H9 (cell line): ENCODE measurements around the gene UBAC2. TPM values are rescaled to one million over a fixed set of nuclear protein-coding genes. Genes with fewer than 3 reads are reported as not detected.

ENCODE experiments used
- DNase-seq: peaks from one replicate; pipeline ENCODE4 v3.0.0-alpha.2; 2017
- H2AFZ ChIP-seq: one replicate; pipeline ENCODE4 v1.6.1; 2013; ENCODE audit warnings: mild to moderate bottlenecking, low read length, control low read depth, moderate library complexity
- H2AK5ac ChIP-seq: 2 replicates; pipeline ENCODE4 v1.6.1; 2013; ENCODE audit warnings: low read length, control low read depth, mixed read lengths; ENCODE audit not compliant: insufficient read length
- H2BK120ac ChIP-seq: one replicate; pipeline ENCODE4 v1.6.1; 2013; ENCODE audit warnings: low read depth, mild to moderate bottlenecking, low read length, control low read depth, inconsistent platforms; ENCODE audit not compliant: poor library complexity, severe bottlenecking
- H2BK12ac ChIP-seq: 2 replicates; pipeline ENCODE4 v1.6.1; 2013; ENCODE audit warnings: low read length, control low read depth, mixed read lengths, low read depth; ENCODE audit not compliant: insufficient read length
- H2BK15ac ChIP-seq: 2 replicates; pipeline ENCODE4 v1.6.1; 2013; ENCODE audit warnings: low read depth, low read length, control low read depth
- H2BK20ac ChIP-seq: one replicate; pipeline ENCODE4 v1.6.1; 2013; ENCODE audit warnings: low read depth, mild to moderate bottlenecking, low read length, control low read depth, inconsistent platforms; ENCODE audit not compliant: poor library complexity, severe bottlenecking
- H2BK5ac ChIP-seq: 2 replicates; pipeline ENCODE4 v1.6.1; 2013; ENCODE audit warnings: low read length, control low read depth, mixed read lengths; ENCODE audit not compliant: insufficient read length
- H3K14ac ChIP-seq: 2 replicates; pipeline ENCODE4 v1.6.1; 2013; ENCODE audit warnings: low read length, control low read depth; ENCODE audit not compliant: insufficient read depth
- H3K18ac ChIP-seq: 2 replicates; pipeline ENCODE4 v1.6.1; 2013; ENCODE audit warnings: low read depth, mild to moderate bottlenecking, mixed read lengths, low read length, control low read depth; ENCODE audit not compliant: insufficient read length
- H3K23ac ChIP-seq: 2 replicates; pipeline ENCODE4 v1.6.1; 2013; ENCODE audit warnings: low read length, control low read depth, mixed read lengths, low read depth; ENCODE audit not compliant: insufficient read length
- H3K23me2 ChIP-seq: 2 replicates; pipeline ENCODE4 v1.6.1; 2013; ENCODE audit warnings: low read depth, mild to moderate bottlenecking, mixed read lengths, low read length, control low read depth; ENCODE audit not compliant: insufficient read length, poor library complexity, severe bottlenecking
- H3K27ac ChIP-seq: 2 replicates; pipeline ENCODE4 v1.5.1; 2013; ENCODE audit warnings: low read length, control low read depth, mixed read lengths, low read depth; ENCODE audit not compliant: insufficient read length
- H3K27me3 ChIP-seq: 2 replicates; pipeline ENCODE4 v1.6.1; 2013; ENCODE audit warnings: low read length, control low read depth, inconsistent platforms; ENCODE audit not compliant: insufficient read depth
- H3K4ac ChIP-seq: 2 replicates; pipeline ENCODE4 v1.6.1; 2013; ENCODE audit warnings: low read depth, mild to moderate bottlenecking, control low read depth, inconsistent platforms, low read length, moderate library complexity
- H3K4me1 ChIP-seq: 2 replicates; pipeline ENCODE4 v1.6.1; 2013; ENCODE audit warnings: low read length, control low read depth, inconsistent platforms; ENCODE audit not compliant: insufficient read depth
- H3K4me2 ChIP-seq: 2 replicates; pipeline ENCODE4 v1.6.1; 2013; ENCODE audit warnings: low read length, control low read depth, mixed read lengths; ENCODE audit not compliant: insufficient read length, insufficient read depth
- H3K56ac ChIP-seq: 2 replicates; pipeline ENCODE4 v1.6.1; 2013; ENCODE audit warnings: low read depth, mild to moderate bottlenecking, mixed read lengths, low read length, control low read depth; ENCODE audit not compliant: insufficient read length
- H3K79me1 ChIP-seq: 2 replicates; pipeline ENCODE4 v1.6.1; 2013; ENCODE audit warnings: low read depth, mild to moderate bottlenecking, moderate library complexity, low read length, control low read depth, inconsistent platforms; ENCODE audit not compliant: insufficient read depth, poor library complexity, severe bottlenecking
- H3K79me2 ChIP-seq: 2 replicates; pipeline ENCODE4 v1.6.1; 2013; ENCODE audit warnings: low read length, control low read depth, inconsistent platforms; ENCODE audit not compliant: insufficient read depth
- H3K9ac ChIP-seq: 2 replicates; pipeline ENCODE4 v1.6.1; 2013; ENCODE audit warnings: low read length, control low read depth, mixed read lengths; ENCODE audit not compliant: insufficient read length; ENCODE audit errors: extremely low read depth
- H3K9me3 ChIP-seq: one replicate; pipeline ENCODE4 v1.6.1; 2013; ENCODE audit warnings: low read depth, low read length, inconsistent platforms; ENCODE audit not compliant: control insufficient read depth
- H3T11ph ChIP-seq: one replicate; pipeline ENCODE4 v1.6.1; 2013; ENCODE audit warnings: mild to moderate bottlenecking, low read length, control low read depth, inconsistent platforms
- H4K20me1 ChIP-seq: one replicate; pipeline ENCODE4 v1.6.1; 2013; ENCODE audit not compliant: control insufficient read depth, insufficient read length, insufficient read depth
- H4K5ac ChIP-seq: 2 replicates; pipeline ENCODE4 v1.6.1; 2013; ENCODE audit warnings: low read depth, mild to moderate bottlenecking, mixed read lengths, low read length, control low read depth; ENCODE audit not compliant: insufficient read length
- H4K8ac ChIP-seq: replicated peaks from 2 replicates; pipeline ENCODE4 v1.6.1; 2013; ENCODE audit warnings: low read length, control low read depth, mixed read lengths, low read depth; ENCODE audit not compliant: insufficient read length
- H4K91ac ChIP-seq: 2 replicates; pipeline ENCODE4 v1.6.1; 2013; ENCODE audit warnings: low read depth, mild to moderate bottlenecking, moderate library complexity, mixed read lengths, low read length, control low read depth; ENCODE audit not compliant: insufficient read length
- H3K27ac Mint-ChIP-seq, 3 experiments: 2 replicates in 2 of 3; 3 replicates in 1 of 3; pipeline ENCODE4 v1.8.0; 2020 to 2021; ENCODE audit warnings: mixed read lengths in 3 of 3, mild to moderate bottlenecking in 1 of 3, moderate library complexity in 1 of 3
- H3K27me3 Mint-ChIP-seq: 2 replicates; pipeline ENCODE4 v1.8.0; 2021; ENCODE audit warnings: low read depth, mild to moderate bottlenecking, moderate library complexity, mixed read lengths
- H3K36me3 Mint-ChIP-seq, 3 experiments: 2 replicates in 2 of 3; 3 replicates in 1 of 3; pipeline ENCODE4 v1.8.0; 2020 to 2021; ENCODE audit warnings: low read depth in 3 of 3, mixed read lengths in 3 of 3; ENCODE audit not compliant: insufficient read depth in 1 of 3
- H3K4me1 Mint-ChIP-seq, 2 experiments: 2 replicates each; pipeline ENCODE4 v1.8.0; 2020; ENCODE audit warnings: mixed read lengths in 2 of 2
- H3K4me3 Mint-ChIP-seq, 2 experiments: 2 replicates in 1 of 2; 3 replicates in 1 of 2; pipeline ENCODE4 v1.8.0; 2020 to 2021; ENCODE audit warnings: mild to moderate bottlenecking in 2 of 2, mixed read lengths in 2 of 2, moderate library complexity in 1 of 2
- H3K9me3 Mint-ChIP-seq, 2 experiments: 2 replicates in 1 of 2; 3 replicates in 1 of 2; pipeline ENCODE4 v1.8.0; 2020; ENCODE audit warnings: mild to moderate bottlenecking in 2 of 2, mixed read lengths in 2 of 2, moderate library complexity in 1 of 2
- CTCF ChIP-seq: fragments of 200-600 bp; sonication (generic); conservative IDR thresholded peaks from 3 replicates; pipeline ENCODE4 v1.8.0; 2021; ENCODE audit warnings: antibody characterized with exemption, mild to moderate bottlenecking
- WGBS: extraction: QIAGEN DNeasy Blood & Tissue Kit; methylation state at CpG from one replicate; pipeline ENCODE4 v1.1.7; 2013; ENCODE audit warnings: missing lambda C conversion rate, low lambda C conversion rate, mixed read lengths; ENCODE audit not compliant: insufficient read length; ENCODE audit errors: extremely low coverage; 5-methylcytosine and 5-hydroxymethylcytosine counted together
- total RNA-seq: library from RNA; stranded (reverse); gene quantifications from 2 replicates; pipeline ENCODE4 v1.2.1, GENCODE V29; 2021

UBAC2 gene
- total RNA-seq, 1 experiment from 2014 or later = 52.3 TPM

DNA sequence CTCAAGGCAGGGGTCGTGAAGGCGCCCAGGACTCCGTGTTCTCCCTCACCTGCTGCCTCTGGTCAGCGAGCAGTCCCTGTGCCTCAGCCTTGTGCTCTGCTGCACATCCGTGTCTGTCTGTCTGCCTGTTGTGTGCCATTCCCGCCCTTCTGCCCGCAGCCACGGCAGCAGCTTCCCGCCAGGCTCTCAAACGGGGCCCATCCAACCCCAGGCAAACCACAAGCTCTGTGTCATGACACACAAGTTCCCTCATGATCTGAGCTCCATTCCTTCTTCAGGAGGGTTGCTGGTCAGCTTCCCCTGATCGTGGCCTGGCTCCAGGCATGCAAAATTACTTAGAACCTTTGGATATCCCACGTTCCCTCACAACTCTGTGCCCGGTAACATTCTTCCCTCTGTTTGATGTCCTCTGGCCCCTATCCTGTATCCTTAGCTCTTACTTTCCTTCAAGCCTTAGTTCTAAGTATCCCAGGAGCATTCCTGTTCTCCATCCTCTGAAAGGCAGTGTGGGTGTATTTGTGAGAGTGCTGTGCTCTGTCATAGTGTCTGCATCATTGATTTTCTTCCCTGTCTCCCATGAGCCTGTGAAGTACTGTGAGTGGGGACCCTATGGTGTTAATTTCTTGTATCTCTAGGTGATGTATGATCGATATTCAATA lies 103.3 kb downstream of the UBAC2 start:
- 0 out of 2 replicates have a peak, but pooled peaks cover 2% of the 10 kb centered on the region for H3K79me2 ChIP-seq

More for the DNA sequence above, 103.3 kb downstream of the UBAC2 start:
- H3K9me3 ChIP-seq = no peaks in the 10 kb centered on the region
- H4K20me1 ChIP-seq = no peaks in the 10 kb centered on the region
- H2BK120ac ChIP-seq = no peak overlapping the region
- no peak overlapping the region for H3K27ac ChIP-seq
- Mint-ChIP-seq H3K4me3 (no peak overlapping the region), H3K36me3 (peaks cover 4 to 7% (median 6%) of the 10 kb centered on the region in 3 experiments; a peak in 3 of 7 replicates), H3K27me3 (no peaks in the 10 kb centered on the region; the same call in 1 of the 2 replicates), H3K4me1 (peaks cover 7 to 18% of the 10 kb centered on the region in 2 experiments; a peak in 3 of 4 replicates), H3K9me3 (no peaks in the 10 kb centered on the region), H3K27ac (peak overlapping the region in 2 of 3 experiments; percentile 2 to 12; a peak in 2 of 7 replicates)
- no peaks in the 10 kb centered on the region for H3K23me2 ChIP-seq
- no peak overlapping the region for H2AK5ac ChIP-seq
- no peak overlapping the region for H4K5ac ChIP-seq
- TF ChIP-seq CTCF = no peak
- no peak overlapping the region for H4K91ac ChIP-seq
- H3K4me2 ChIP-seq = no peak overlapping the region
- no peak overlapping the region for H3K23ac ChIP-seq
- no CpG with 5 or more reads among the region's 14 CpGs for WGBS
- H3K18ac ChIP-seq = peak overlapping the region; percentile 42
- H3K27me3 ChIP-seq = no peaks in the 10 kb centered on the region
- no peak overlapping the region for H2BK15ac ChIP-seq
- H3T11ph ChIP-seq = no peak overlapping the region
- H2BK5ac ChIP-seq = no peak overlapping the region
- H2BK20ac ChIP-seq = no peak overlapping the region
- no peak for DNase-seq
- H3K9ac ChIP-seq = no peak overlapping the region
- H3K56ac ChIP-seq = no peak overlapping the region
- no peak overlapping the region for H4K8ac ChIP-seq
- H2BK12ac ChIP-seq = no peak overlapping the region
- H3K4ac ChIP-seq = no peak overlapping the region
- H2AFZ ChIP-seq = no peak overlapping the region
- H3K4me1 ChIP-seq = no peaks in the 10 kb centered on the region; the same call in 1 of the 2 replicates
- no peaks in the 10 kb centered on the region for H3K79me1 ChIP-seq
- no peak overlapping the region; the same call in 1 of the 2 replicates for H3K14ac ChIP-seq
